ENCODE data around the gene MYEF2. TPM values are rescaled to one million over a fixed set of nuclear protein-coding genes. Genes with fewer than 3 reads are reported as not detected.

Gene MYEF2, protein sequence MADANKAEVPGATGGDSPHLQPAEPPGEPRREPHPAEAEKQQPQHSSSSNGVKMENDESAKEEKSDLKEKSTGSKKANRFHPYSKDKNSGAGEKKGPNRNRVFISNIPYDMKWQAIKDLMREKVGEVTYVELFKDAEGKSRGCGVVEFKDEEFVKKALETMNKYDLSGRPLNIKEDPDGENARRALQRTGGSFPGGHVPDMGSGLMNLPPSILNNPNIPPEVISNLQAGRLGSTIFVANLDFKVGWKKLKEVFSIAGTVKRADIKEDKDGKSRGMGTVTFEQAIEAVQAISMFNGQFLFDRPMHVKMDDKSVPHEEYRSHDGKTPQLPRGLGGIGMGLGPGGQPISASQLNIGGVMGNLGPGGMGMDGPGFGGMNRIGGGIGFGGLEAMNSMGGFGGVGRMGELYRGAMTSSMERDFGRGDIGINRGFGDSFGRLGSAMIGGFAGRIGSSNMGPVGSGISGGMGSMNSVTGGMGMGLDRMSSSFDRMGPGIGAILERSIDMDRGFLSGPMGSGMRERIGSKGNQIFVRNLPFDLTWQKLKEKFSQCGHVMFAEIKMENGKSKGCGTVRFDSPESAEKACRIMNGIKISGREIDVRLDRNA
- total RNA-seq: 1.7 and 4.5 TPM in 2 replicates

DNA sequence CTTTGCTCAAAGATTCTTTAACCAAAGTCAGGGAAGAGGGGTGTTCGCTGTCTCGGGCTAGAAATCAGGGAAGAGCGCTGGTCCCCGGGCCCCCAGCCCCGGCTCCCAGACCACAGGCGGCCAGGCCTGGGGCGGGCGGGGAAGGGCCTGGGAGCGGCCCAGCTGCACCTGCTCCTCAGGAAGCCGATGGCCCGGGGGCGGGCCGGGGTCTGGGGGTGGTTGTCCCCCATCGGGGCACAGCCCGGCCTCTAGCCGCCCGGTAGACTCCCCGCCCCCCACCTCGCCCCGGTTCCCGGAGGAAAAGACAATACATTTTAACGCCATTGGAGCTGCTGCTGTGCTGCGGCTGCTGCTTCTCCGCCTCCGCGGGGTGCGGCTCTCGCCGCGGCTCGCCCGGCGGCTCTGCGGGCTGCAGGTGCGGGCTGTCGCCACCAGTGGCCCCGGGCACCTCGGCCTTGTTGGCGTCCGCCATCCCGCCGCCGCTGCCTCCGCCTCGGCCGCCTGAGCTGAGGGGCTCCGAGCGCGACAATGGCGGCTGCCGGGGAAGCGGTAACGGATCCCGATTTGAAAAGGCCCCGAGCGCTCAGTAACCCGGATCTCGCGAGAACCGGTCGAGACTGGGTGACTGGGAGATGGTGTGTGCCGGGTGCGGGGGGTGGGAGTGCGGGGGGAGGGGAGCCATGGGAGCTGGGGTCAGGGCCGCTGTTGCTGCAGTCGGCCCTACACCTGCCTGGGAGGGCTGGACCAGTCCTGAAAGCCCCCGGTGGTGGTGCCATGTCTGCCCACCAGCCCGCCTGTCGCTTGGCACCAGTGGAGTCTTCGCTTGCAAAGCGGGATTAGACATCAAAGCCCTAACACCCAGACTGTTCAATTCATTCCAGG lies at the start of gene MYEF2:
TSS of gene MYEF2 (minus strand) at position 530 of the 882 bp plus-strand sequence. CDS start at position 472, 58 bp downstream.

DNA sequence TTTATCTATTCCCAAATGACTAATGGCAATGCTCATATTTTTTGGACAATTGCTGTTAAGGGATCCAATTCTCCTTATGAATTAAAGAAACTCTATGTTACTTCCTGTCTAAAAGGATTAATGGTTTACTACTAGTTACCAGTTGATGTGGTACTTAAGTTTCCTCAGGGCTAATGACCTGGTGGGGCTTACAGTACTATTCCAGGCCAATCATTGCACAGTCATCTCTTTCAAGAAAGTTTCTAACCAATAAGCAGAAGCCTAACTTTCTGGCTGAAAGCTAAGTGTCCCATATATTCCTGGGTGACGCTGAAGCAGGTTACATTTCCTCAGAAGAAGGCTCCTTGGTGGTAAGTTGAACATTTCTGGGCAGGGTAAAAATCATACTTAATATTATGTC lies 27.9 kb upstream of the MYEF2 start, which contains the start of gene SLC12A1:
TSS of gene SLC12A1 (plus strand) at position 322 of the 400 bp plus-strand sequence. CDS start 1,418 bp downstream, outside the sequence.

DNA sequence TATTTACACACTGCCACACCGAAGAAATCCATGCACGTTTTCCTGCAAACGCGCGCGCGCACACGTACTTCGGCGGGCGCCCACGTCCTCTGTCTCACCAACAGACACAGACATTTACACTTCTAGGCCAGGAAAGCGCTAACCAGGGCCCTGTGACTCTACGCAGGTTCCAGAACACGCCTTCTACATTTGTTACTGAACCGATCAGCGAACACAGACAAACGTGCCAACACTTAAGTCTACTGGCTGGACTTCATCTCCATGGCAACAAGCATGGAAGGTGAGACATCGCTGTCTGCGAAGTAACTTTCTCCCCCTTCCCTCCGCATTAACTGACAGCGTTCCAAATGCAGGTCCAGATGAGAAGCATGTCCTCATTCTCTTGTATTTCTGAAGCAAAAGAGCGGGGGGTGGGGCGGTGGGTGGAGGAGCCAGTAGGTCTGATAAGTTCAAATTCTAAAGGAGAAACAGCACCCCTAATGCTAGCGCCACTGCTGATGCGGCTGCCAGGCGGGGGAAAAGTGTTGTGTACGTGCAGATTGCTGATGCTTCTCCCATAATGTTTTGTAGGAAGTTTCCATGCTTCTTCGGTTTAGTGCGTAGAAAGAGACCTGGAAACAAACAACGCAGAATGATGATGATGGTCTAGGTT lies 13.6 kb upstream of the MYEF2 start, which contains the start of gene CTXN2:
TSS of gene CTXN2 (plus strand) at position 92 of the 652 bp plus-strand sequence. CDS start 9,636 bp downstream, outside the sequence.

DNA sequence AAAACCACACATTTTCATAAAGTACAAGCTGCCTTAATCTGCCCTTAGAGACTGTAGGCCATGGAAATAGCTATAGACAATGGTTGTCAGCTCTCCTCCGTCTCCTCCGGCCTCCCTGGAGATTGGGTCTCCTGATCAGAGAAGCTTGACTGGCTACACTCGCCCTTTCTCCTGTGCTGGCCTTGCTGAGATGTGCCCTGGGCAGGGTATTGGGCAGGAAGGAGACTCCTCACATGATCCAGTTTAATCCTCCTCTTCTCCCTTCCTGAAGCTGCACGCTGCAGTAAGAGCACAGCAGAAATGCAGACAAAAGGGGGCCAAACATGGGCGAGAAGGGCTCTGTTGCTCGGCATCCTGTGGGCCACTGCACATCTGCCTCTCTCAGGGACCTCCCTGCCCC lies 57.4 kb downstream of the MYEF2 start, which contains the start of gene SLC24A5:
TSS of gene SLC24A5 (plus strand) at position 246 of the 400 bp plus-strand sequence. CDS start at position 301, 55 bp downstream.

Other genes starting within 250 kb of the MYEF2 start
- not detected in 2 replicates for gene SLC24A5, start 57.3 kb downstream of the MYEF2 start, total RNA-seq
- gene CTXN2, start 13.4 kb upstream of the MYEF2 start, total RNA-seq: not detected in 2 replicates
- gene SLC12A1, start 28.0 kb upstream of the MYEF2 start, total RNA-seq: not detected in 2 replicates
- gene DUT, start 153.1 kb upstream of the MYEF2 start, total RNA-seq: 87.8 and 92.7 TPM in 2 replicates